Measurements from ENCODE around the gene LKAAEAR1.

- TF ChIP-seq CTCF (IDR thresholded peaks at IDR 0.05; ENCODE audit: low read depth, low read length) (no peak), EZH2phosphoT487 (IDR thresholded peaks at IDR 0.05; ENCODE audit: low read depth) (no peak)
Observed at GRCh38 chr20:64076061-64076997, 7.9 kb downstream of the LKAAEAR1 start.

Measured in OCI-LY3 (cell line).